GM19328 (cell line): ENCODE measurements around the gene ESD.
"Not testable (repeated sequence)": the region's sequence is repeated elsewhere in the genome, so short reads cannot be mapped to it uniquely, and the experiment has no call there.

Experiments used
- ATAC-seq: cut with Tn5 transposase; IDR thresholded peaks from one replicate; pipeline ENCODE4 v1.9.1; 2021; ENCODE audit warnings: mild to moderate bottlenecking, moderate library complexity; ENCODE audit not compliant: unreplicated experiment

ESD gene

GRCh38 chr13:46796129-46796514, 839 bp downstream of the ESD start:
- no peak for ATAC-seq

- ATAC-seq, result no peak
Observed at GRCh38 chr13:46795321-46795720, 1.6 kb downstream of the ESD start.

- no peak for ATAC-seq
Observed at GRCh38 chr13:46783504-46783903, 13.5 kb downstream of the ESD start.

- ATAC-seq, result no peak
Observed at GRCh38 chr13:46782691-46783090, 14.3 kb downstream of the ESD start.

GRCh38 chr13:46782066-46782465, 14.9 kb downstream of the ESD start:
- no peak for ATAC-seq

- ATAC-seq, result no peak
Observed at GRCh38 chr13:46778890-46779289, 18.1 kb downstream of the ESD start.

GRCh38 chr13:46778095-46778494, 18.9 kb downstream of the ESD start:
- ATAC-seq, result no peak

GRCh38 chr13:46775385-46776107, 21.4 kb downstream of the ESD start:
- ATAC-seq, result no peak

GRCh38 chr13:46773541-46773940, 23.4 kb downstream of the ESD start:
- ATAC-seq, result no peak

- no peak for ATAC-seq
Observed at GRCh38 chr13:46771693-46772092, 25.3 kb downstream of the ESD start.

- not testable (repeated sequence) for ATAC-seq
Observed at GRCh38 chr13:46769925-46770324, 27.0 kb downstream of the ESD start.

GRCh38 chr13:46761866-46762265, 35.1 kb downstream of the ESD start:
- no peak for ATAC-seq

- no peak for ATAC-seq
Observed at GRCh38 chr13:46761174-46761573, 35.8 kb downstream of the ESD start.

GRCh38 chr13:46759846-46760245, 37.1 kb downstream of the ESD start:
- no peak for ATAC-seq

- ATAC-seq, result no peak
Observed at GRCh38 chr13:46757640-46758039, 39.3 kb downstream of the ESD start.

GRCh38 chr13:46756977-46757376, 40.0 kb downstream of the ESD start:
- ATAC-seq, result no peak

GRCh38 chr13:46755508-46755907, 41.5 kb downstream of the ESD start:
- not testable (repeated sequence) for ATAC-seq

GRCh38 chr13:46754812-46755211, 42.1 kb downstream of the ESD start:
- no peak for ATAC-seq

GRCh38 chr13:46753917-46754316, 43.0 kb downstream of the ESD start:
- ATAC-seq, result no peak

GRCh38 chr13:46753137-46753536, 43.8 kb downstream of the ESD start:
- ATAC-seq, result no peak

GRCh38 chr13:46751811-46752635, 44.9 kb downstream of the ESD start:
- ATAC-seq, result peak; percentile 83

GRCh38 chr13:46749951-46750350, 47.0 kb downstream of the ESD start:
- ATAC-seq, result no peak
